Peyer's patch (tissue), 4 donors: Measurements from ENCODE around the gene MEIOB.

Experiments
- POLR2A ChIP-seq, 2 donors: fragments of 450-650 bp; IDR thresholded peaks; one replicate each; pipeline ENCODE4 v1.5.1; 2017; ENCODE audit warnings: antibody characterized with exemption in 2 of 2, mild to moderate bottlenecking in 2 of 2, moderate library complexity in 2 of 2
- TF ChIP-seq, protein P1 (sequence below), 6 experiments: fragments of 450-650 bp in 4 of 6; fragments of 200-600 bp in 2 of 6; sonication (generic) in 1 of 6; IDR thresholded peaks; one replicate each; pipeline ENCODE4 v1.5.1; 2017 to 2019; ENCODE audit warnings: antibody characterized with exemption in 6 of 6, mild to moderate bottlenecking in 3 of 6, moderate library complexity in 1 of 6

DNA sequence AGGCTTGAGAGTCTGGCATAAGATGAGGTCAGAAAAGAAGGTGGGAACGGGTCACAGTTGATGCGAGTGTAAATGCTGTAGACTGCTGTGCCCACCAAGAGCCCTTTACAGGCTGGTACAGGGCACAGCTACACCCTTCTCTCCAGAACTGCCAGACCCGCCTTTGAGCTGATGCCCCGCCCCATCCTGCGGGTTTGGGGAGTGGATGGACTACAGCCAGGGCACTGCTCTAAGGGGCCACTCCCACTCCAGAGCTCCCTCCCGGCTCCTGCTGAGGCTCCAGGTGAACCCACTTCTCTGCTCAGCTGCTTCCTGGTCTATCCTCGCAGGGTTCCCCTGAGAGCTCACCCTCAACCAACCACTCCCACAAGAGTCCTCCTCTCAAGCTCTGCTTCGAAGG lies 12.3 kb downstream of the MEIOB start:
- TF ChIP-seq, protein P1, sequence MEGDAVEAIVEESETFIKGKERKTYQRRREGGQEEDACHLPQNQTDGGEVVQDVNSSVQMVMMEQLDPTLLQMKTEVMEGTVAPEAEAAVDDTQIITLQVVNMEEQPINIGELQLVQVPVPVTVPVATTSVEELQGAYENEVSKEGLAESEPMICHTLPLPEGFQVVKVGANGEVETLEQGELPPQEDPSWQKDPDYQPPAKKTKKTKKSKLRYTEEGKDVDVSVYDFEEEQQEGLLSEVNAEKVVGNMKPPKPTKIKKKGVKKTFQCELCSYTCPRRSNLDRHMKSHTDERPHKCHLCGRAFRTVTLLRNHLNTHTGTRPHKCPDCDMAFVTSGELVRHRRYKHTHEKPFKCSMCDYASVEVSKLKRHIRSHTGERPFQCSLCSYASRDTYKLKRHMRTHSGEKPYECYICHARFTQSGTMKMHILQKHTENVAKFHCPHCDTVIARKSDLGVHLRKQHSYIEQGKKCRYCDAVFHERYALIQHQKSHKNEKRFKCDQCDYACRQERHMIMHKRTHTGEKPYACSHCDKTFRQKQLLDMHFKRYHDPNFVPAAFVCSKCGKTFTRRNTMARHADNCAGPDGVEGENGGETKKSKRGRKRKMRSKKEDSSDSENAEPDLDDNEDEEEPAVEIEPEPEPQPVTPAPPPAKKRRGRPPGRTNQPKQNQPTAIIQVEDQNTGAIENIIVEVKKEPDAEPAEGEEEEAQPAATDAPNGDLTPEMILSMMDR (IDR thresholded peaks at IDR 0.05), result no peak
- no peak for TF ChIP-seq POLR2A (IDR thresholded peaks at IDR 0.05)
